Uterus (tissue), 4 donors: ENCODE results near the gene MAN1B1. TPM values are rescaled to one million over a fixed set of nuclear protein-coding genes. Genes with fewer than 3 reads are reported as not detected.
A peak's percentile ranks its signal among the peaks of the same experiment; 100 is the strongest.

Experiments
- DNase-seq, 2 donors: peaks; one replicate each; pipeline ENCODE4 v3.0.0-alpha.2; 2019 to 2020
- H3K27ac ChIP-seq, 2 donors: fragments of 200-600 bp; sonication (generic); 1 replicate in 1 of 2; 2 replicates in 1 of 2; pipeline ENCODE4 v1.5.1; 2016 to 2018
- H3K27me3 ChIP-seq, 2 donors: fragments of 200-600 bp; sonication (generic); one replicate each; pipeline ENCODE4 v1.5.1; 2018 to 2019; ENCODE audit warnings: control low read depth in 1 of 2
- H3K36me3 ChIP-seq, 2 donors: fragments of 200-600 bp; sonication (generic); one replicate each; pipeline ENCODE4 v1.5.1; 2019; ENCODE audit warnings: control low read depth in 1 of 2
- H3K4me1 ChIP-seq, 2 donors: fragments of 200-600 bp; sonication (generic); one replicate each; pipeline ENCODE4 v1.5.1; 2018 to 2019; ENCODE audit warnings: control low read depth in 1 of 2
- H3K4me3 ChIP-seq, 2 donors: fragments of 200-600 bp; sonication (generic); 1 replicate in 1 of 2; 2 replicates in 1 of 2; pipeline ENCODE4 v1.5.1; 2018 to 2019; ENCODE audit warnings: mild to moderate bottlenecking in 1 of 2
- H3K9me3 ChIP-seq, 2 donors: fragments of 200-600 bp; sonication (generic); one replicate each; pipeline ENCODE4 v1.5.1; 2019; ENCODE audit warnings: control low read depth in 1 of 2
- POLR2A ChIP-seq, 2 donors: fragments of 450-650 bp; IDR thresholded peaks; one replicate each; pipeline ENCODE4 v1.6.1; 2016; ENCODE audit warnings: antibody characterized with exemption in 2 of 2, mild to moderate bottlenecking in 1 of 2, moderate library complexity in 1 of 2
- intact Hi-C: fragments of 100-400 bp; cut with DNase I; formaldehyde crosslinking; loops from one replicate; pipeline ENCODE4 v1.15.1; 2023; ENCODE audit warnings: low total_unique reads
- total RNA-seq, 4 donors: library from RNA; depleted of rRNA in 3 of 4; stranded (reverse); fragments of >200 nt in 3 of 4; gene quantifications; one replicate each; pipeline versions ENCODE4 v1.1.0 to v1.2.4, GENCODE V29; 2014 to 2023
- TF ChIP-seq, protein P1 (sequence below), 4 experiments: fragments of 200-600 bp in 2 of 4; fragments of 450-650 bp in 2 of 4; sonication (generic) in 2 of 4; IDR thresholded peaks; one replicate each; pipeline ENCODE4 v1.5.1; 2016 to 2019; ENCODE audit warnings: antibody characterized with exemption in 4 of 4, mild to moderate bottlenecking in 2 of 4, moderate library complexity in 1 of 4
- donor health status: DM: yes; HTN: yes; CAD: no.

MAN1B1 gene
- total RNA-seq, 4 donors from 2014 or later: 32.9 to 65.0 (median 47.5) TPM

DNA sequence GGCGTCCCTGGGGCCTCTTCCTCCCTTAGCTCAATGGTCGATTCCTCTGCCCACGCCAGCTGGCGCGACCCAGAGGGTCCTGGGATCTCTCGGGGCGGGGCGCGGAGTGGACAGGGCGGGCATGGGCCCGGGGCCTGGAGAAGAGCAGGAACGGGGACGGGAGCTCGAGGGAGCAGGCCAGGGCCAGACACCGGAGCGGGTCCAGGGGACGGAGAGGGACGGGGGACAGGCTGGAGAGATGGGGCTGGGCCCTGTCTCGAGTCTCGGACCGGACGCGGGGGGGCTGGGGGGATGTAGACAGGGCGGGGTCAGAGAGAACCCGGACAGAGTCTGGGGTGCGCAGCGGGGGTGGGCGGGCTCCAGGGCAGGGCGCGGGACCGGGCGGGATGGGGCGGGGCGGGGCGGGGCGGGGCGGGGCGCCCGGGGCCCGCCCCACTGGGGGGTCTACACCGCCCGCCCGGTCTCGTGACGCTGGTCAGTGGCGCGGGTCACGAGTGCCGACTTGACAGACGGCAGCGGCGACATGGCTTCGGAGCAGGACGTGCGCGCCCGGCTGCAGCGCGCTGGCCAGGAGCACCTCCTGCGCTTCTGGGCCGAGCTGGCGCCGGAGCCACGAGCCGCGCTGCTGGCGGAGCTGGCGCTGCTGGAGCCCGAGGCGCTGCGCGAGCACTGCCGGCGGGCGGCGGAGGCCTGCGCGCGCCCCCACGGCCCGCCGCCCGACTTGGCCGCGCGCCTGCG lies 9.6 kb upstream of the MAN1B1 start, which contains the start of gene UAP1L1:
Gene UAP1L1, plus strand, starts transcription at position 508 of the 738 bp plus-strand sequence. Its CDS starts 16 bp downstream, at position 524.
- intact Hi-C loops: no loop called here
- H3K27me3 ChIP-seq: no peaks in the 10 kb centered on the region
- peak; percentile 27 to 38 for TF ChIP-seq POLR2A (IDR thresholded peaks at IDR 0.05)
- TF ChIP-seq, protein P1, sequence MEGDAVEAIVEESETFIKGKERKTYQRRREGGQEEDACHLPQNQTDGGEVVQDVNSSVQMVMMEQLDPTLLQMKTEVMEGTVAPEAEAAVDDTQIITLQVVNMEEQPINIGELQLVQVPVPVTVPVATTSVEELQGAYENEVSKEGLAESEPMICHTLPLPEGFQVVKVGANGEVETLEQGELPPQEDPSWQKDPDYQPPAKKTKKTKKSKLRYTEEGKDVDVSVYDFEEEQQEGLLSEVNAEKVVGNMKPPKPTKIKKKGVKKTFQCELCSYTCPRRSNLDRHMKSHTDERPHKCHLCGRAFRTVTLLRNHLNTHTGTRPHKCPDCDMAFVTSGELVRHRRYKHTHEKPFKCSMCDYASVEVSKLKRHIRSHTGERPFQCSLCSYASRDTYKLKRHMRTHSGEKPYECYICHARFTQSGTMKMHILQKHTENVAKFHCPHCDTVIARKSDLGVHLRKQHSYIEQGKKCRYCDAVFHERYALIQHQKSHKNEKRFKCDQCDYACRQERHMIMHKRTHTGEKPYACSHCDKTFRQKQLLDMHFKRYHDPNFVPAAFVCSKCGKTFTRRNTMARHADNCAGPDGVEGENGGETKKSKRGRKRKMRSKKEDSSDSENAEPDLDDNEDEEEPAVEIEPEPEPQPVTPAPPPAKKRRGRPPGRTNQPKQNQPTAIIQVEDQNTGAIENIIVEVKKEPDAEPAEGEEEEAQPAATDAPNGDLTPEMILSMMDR (IDR thresholded peaks at IDR 0.05): no peak
- H3K4me1 ChIP-seq: peaks cover 0 to 7% of the 10 kb centered on the region in 2 donors
- peak within 1 kb of the TSS; percentile 36 to 65 for H3K27ac ChIP-seq
- peak within 1 kb of the TSS; percentile 41 to 47 for H3K4me3 ChIP-seq
- DNase-seq: peak; percentile 63 to 70
- no peaks in the 10 kb centered on the region for H3K9me3 ChIP-seq
- no peaks in the 10 kb centered on the region for H3K36me3 ChIP-seq

DNA sequence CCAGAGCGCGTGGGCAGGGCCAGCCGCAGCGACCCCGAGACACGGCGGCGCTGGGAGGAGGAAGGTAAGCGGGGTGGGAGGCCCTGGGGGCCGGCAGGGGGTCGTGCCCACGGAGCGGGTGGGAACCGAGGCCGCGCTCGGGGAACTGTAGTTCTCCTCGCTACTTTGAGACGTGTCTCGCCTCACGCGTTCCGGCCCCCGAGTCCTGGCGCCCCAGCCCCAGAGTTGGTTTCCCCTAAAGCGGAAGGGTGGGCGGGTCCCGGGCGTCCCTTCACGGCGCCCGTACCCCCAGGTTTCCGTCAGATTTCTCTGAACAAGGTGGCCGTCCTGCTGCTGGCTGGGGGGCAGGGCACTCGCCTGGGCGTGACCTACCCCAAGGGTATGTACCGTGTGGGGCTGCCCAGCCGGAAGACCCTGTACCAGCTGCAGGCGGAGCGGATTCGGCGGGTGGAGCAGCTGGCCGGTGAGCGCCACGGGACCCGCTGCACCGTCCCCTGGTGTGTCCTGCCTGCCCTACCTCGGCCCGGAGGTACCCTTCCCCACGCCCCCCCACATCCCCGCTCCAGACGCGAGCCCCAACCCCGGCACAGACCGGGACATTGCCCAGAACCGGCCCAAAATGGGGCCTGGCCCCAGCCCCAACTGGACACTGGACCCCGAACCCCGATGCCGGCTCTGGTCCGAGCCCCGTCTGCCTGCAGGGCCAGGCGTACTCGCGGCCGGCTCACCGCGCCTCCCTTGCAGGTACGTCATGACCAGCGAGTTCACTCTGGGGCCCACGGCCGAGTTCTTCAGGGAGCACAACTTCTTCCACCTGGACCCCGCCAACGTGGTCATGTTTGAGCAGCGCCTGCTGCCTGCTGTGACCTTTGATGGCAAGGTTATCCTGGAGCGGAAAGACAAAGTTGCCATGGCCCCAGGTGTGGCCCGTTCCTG lies 8.8 kb upstream of the MAN1B1 start:
- peak in 1 of 2 donors; percentile 26 for DNase-seq
- no peaks in the 10 kb centered on the region for H3K27me3 ChIP-seq
- no peaks in the 10 kb centered on the region for H3K9me3 ChIP-seq
- intact Hi-C loops: no loop called here
- peak overlapping the region; percentile 41 to 47 for H3K4me3 ChIP-seq
- H3K36me3 ChIP-seq: no peaks in the 10 kb centered on the region
- TF ChIP-seq, protein P1 (IDR thresholded peaks at IDR 0.05): no peak
- no peak for TF ChIP-seq POLR2A (IDR thresholded peaks at IDR 0.05)
- H3K4me1 ChIP-seq: peaks cover 0 to 7% of the 10 kb centered on the region in 2 donors
- H3K27ac ChIP-seq: no peak overlapping the region

DNA sequence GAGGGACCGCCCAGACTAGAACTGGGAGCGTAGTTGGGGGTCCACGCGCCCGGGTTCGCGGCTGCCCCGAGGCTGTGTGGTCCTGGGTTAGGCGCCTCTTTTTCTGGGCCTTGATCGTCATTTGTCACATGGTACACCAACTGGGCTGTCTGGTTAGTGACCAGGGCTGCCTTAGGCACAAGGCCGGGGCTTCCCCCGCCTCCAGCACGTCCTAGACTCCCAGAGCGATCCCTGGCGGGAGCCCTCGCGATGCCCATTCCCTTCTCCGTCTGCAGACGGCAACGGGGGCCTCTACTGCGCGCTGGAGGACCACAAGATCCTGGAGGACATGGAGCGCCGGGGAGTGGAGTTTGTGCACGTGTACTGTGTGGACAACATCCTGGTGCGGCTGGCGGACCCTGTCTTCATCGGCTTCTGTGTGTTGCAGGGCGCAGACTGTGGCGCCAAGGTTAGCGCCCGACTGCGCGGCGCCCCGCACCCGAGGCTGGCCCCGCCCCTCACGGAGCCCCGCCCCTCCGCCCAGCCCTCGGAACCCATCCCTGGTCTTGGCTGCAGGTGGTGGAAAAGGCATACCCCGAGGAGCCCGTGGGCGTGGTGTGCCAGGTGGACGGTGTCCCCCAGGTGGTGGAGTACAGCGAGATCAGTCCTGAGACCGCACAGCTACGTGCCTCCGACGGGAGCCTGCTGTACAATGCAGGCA lies 7.9 kb upstream of the MAN1B1 start:
- Histone ChIP-seq H3K4me1 (peaks cover 0 to 7% of the 10 kb centered on the region in 2 donors), H3K4me3 (no peak overlapping the region), H3K9me3 (no peaks in the 10 kb centered on the region), H3K27me3 (no peaks in the 10 kb centered on the region), H3K27ac (no peak overlapping the region), H3K36me3 (no peaks in the 10 kb centered on the region)
- TF ChIP-seq POLR2A (IDR thresholded peaks at IDR 0.05): no peak
- intact Hi-C loops: no loop called here
- peak in 1 of 2 donors; percentile 16 for DNase-seq

DNA sequence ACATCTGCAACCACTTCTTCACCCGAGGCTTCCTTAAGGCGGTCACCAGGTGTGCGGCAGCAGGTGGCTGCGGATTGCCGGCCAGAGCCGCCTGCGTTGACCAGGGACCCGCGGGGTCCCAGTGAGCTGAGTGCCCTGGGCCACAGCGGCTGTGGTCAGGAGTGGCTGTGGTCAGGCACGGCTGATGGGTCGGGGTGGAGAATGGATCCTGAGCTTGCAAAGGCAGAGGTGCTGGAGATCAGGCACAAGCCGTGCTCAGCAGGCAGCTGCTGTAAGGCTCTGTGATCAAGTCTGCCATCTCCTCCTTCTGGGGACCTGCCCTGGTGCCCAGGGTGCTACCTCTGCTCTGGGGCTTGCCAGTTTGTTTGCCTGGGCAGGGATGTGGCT lies 7.4 kb upstream of the MAN1B1 start:
- Histone ChIP-seq H3K36me3 (no peaks in the 10 kb centered on the region), H3K4me3 (no peak overlapping the region), H3K27me3 (no peaks in the 10 kb centered on the region), H3K4me1 (peaks cover 0 to 7% of the 10 kb centered on the region in 2 donors), H3K27ac (no peak overlapping the region), H3K9me3 (no peaks in the 10 kb centered on the region)
- TF ChIP-seq, protein P1 (IDR thresholded peaks at IDR 0.05): no peak
- TF ChIP-seq POLR2A (IDR thresholded peaks at IDR 0.05): no peak
- DNase-seq: no peak
- intact Hi-C loops: no loop called here
